CD4-positive, alpha-beta T cell treated with Interleukin-12 subunit alpha and Interleukin-12 subunit beta, for 1 hour (primary cell): ENCODE results near the gene VSTM2L.
"Not testable (repeated sequence)": the region's sequence is repeated elsewhere in the genome, so short reads cannot be mapped to it uniquely, and the experiment has no call there.

Experiments
- DNase-seq: peaks from one replicate; pipeline ENCODE4 v3.0.0-alpha.2; 2020

Gene VSTM2L

DNA sequence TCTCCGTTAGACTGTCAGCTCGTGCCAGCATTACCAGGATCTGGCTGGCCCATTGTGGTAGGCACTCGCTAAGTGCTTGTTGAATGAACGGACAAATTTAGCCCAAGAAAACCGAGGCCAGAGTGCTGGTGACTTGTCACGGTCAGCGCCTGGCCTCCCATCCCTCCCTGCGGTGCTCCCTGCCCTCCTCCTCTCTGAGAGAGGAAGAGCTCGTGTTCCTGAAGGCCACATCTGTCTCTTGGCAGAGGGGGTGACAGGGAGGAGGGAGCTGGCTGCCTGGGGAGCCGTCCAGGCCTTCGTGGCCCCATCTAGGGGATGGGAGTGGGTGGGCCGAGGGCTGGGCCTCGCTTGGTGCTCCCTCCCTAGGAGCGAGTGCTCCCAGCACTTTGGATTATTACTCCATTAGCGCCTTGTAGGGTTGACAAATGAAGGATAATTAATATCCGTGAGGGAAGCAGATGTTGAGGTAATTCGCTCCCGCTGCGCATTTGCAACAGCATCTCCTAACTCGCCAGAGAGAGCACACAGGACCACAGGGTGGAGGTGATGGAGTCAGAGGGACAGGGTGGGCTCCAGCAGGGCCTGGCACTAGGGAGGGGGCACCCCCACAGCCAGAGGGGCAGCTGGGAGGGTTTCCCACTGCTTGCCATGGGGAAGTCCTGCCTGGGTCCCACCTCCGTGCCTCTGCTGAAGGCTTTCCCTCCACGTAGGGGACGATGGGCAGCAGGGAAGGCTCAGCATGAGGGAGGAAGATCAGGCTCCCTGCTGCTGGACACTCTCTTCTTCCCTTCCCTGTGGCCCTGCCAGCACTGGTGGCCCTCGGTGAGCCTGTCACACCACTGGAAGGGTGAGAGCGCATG is 37.0 kb downstream of the VSTM2L start:
- no peak for DNase-seq

DNA sequence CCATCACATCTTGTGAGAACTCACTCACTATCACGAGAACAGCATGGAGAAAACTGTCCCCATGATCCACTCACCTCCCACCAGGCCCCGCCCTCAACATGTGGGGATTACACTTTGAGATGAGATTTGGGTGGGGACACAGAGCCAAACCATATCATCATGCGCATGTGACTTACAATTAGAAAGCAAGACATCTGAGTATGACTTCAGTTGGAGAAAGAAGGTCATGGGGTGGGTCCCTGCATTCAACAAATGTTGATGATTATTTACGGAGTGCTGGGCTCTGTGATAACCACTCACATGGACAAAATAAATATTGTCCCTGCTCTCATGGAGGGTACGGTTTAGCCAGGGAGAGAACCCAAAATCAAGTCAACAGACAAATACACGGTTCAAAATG is 37.9 kb downstream of the VSTM2L start:
- DNase-seq, result no peak

DNA sequence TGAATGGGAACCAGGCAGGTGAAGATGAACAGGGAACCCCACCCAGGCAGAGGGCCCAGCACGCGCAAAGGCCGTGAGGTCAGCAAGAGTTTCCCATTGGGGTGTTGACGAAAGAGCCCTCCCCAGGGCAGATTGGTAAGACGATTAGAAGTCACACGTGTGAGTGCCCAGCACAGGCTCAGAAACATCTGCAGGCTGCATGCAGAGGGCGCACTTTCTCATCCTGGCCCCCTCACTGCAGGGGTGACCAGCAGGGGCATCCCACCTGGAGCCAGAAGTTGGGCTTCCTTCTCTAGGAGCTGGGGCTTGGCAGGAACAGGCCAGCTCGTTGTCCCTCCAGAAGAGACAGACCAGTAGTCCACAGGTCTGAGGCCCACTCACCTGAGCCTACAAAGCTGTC is 38.4 kb downstream of the VSTM2L start:
- DNase-seq, result no peak

DNA sequence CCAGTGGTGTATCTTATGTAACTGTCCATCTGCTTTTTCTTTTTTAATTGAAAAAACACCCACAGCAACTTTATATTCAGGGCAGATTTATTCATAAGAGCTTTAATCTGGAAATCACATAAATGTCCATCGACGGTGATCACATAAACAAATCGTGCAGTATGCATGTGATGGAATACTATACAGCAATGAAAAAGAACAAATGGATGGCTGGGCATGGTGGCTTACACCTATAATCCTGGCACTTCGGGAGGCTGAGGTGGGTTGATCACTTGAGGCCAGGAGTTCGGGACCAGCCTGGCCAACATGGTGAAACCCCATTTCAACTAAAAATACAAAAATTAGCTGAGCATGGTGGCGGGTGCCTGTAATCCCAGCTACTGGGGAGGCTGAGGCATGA is 39.1 kb downstream of the VSTM2L start:
- DNase-seq, result no peak

DNA sequence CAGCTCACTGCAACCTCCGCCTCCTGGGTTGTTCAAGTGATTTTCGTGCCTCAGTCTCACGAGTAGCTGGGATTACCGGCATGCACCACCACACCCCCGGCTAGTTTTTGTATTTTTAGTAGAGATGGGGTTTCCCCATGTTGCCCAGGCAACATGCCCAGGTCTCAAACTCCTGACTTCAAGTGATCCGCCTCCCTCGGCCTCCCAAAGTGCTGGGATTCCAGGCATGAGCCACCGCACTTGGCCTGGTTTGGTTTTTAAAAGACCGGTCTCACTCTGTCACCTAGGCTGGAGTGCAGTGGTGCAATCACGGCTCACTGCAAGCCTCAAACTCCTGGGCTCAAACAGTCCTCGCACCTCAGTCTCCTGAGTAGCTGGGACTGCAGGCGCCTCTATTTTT is 40.1 kb downstream of the VSTM2L start:
- no peak for DNase-seq

DNA sequence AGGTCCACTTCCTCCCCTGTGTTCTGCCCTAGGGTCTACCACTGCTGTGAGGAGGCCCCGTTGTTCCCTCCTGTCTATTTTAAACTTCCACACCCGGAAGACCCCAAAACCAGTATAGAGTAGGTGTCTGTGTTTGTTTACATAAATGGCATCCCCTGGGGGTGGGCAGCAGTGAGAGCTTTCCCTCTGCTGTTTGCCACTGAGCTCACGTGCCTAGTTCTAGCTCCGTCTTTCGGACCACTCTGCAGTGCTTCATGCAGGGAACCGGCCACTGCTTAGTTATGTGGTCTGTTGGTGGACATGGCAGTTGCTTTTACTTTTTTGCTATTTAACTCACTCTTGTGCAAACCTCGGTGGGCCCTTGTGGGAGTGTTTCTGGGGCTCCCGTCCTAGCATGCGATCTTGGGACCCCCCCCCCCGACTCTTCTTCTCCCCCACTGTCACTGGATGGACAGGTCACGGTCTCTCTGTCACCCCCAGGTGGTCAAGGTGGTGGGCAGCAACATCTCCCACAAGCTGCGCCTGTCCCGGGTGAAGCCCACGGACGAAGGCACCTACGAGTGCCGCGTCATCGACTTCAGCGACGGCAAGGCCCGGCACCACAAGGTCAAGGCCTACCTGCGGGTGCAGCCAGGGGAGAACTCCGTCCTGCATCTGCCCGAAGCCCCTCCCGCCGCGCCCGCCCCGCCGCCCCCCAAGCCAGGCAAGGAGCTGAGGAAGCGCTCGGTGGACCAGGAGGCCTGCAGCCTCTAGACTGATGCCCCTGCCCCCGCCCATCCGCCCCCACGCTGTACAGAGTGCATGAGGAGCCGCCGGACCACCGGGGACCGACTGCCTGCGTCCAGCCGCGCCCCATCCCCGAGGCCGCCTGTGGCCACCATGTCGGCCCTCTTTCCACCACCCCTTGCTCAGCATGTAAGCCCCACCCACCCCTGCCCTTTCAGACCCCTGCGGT is 40.9 kb downstream of the VSTM2L start:
- no peak for DNase-seq

DNA sequence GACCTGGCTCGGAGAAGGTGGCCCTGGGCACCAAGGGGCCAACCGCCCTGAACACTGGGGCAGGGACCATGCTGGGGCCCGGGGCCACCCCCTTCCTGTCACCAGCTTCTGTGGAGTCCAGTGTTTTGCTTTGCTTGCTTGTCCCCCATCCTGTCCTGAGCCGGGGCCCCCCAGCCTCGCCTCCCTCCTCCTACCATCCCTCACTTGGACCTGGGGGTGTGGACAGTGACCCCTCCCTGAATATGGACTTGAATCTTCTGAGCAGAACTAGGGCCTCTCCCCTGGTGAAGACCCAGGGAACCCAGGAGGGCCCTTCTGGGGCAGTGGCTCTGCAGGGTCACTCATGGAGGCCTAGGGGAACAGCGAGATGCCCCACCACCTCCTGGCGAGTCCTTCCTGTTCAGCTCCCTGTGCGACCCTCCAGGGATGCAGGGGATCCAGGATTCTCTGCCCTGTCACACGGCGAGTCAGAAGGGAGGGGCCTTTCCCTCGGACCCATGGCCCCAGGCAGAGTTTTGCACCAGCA is 41.6 kb downstream of the VSTM2L start:
- DNase-seq, result no peak

DNA sequence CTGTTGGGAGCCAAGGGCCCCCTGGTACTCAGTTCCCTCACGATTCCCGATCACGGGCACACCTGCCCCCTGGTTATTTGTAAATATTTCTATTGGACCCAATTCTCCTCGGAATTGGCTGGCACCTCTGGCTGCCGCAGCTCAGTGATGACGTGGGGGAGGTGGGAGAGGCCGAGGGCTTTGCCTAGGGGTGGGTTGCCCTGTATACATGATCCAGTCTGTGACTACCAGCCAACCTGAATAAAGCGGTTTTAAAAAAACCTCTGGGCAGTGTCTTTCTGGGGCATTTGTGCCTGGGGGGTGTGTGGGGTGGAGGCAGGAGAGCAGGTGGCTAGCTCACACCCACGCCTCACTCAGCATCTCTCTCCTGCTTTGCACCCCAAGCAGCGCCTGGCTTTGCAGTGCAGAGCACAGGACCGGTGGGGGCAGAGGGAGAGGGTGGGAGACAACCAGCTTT is 42.2 kb downstream of the VSTM2L start:
- DNase-seq, result no peak

DNA sequence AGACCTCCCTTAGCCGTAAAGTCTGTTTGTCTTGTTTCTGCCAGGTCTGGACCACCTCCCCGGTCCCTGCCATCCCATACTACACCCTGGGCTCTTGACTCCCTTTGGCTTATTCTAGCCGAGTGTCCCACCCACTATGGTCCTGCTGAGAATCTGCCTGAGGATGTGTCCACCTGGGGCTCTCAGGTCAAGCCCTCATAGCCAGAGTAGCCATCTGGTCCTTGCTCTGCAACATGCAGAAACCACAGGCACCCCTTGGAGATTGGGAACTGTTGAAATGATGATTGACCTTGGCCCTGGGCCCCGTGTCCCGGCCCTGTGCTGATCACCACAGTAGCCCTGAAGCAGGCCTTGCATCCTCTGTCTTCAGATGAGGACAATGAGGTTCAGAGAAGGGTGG is 44.0 kb downstream of the VSTM2L start:
- DNase-seq, result no peak

DNA sequence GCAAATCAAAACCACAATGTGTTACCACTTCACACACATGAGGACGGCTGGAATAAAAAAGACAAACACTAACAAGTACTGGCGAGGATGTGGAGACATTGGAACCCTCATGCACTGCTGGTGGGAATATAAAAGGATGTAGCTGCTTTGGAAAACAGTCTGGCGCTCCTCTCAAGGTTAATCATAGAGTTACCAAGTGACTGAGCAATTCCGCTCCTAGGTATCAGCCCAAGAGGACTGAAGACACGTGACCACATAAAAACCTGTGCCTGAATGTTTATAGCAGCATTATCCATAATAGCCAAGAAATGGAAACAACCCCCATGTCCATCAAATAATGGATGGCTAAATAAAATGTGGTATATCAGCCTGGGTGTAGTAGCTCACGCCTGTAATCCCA is 45.0 kb downstream of the VSTM2L start:
- DNase-seq, result no peak

DNA sequence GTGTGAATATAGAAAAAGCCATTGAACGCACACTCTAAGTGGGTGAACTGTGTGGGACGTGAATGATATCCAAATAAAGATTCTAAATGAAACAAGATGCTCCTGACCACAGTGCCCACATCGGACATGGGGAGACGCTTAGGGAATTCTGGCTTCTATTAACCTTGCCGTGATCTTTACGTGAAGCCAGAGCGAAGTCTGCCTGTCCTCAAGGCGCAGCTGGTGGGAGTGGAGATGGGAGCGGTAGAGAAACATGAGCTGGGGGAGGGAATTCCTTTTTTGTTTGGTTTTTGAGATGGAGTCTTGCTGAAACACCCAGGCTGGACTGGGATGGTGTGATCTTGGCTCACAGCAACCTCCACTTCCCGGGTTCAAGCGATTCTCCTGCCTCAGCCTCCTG is 46.0 kb downstream of the VSTM2L start:
- DNase-seq, result no peak

DNA sequence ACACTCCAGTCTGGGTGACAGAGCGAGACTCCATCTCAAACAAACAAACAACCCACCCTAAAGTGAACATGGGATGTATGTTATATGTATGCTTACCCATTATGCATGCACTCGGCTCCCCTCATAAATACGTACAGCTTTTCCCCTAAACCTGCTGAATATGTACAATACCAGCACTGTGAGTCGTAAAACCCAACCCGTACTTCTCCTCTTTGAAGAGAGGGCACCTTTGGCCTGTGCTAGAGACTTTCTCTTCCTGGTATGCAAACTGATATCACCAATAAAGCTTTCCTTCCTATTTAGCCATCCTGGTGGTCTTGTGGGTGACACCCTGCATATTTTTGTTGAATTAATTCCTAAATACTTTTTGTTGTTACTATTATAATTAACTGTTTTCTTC is 51.3 kb downstream of the VSTM2L start:
- DNase-seq, result no peak

DNA sequence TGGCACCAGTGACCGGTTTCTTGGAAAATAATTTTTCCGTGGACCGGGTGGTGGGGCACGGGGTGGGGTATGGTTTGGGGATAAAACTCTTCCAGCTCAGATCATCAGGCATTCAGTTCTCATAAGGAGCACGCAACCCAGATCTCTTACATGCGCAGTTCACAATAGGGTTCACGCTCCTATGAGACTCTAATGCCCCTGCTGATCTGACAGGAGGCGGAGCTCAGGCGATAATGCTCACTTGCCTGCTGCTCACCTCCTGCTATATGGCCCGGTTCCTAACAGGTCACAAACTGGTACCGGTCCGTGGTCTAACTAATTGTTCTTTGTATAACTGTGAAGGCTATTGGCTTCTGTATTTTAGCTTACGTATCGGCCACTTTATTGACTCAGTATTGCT is 51.7 kb downstream of the VSTM2L start:
- DNase-seq, result no peak

DNA sequence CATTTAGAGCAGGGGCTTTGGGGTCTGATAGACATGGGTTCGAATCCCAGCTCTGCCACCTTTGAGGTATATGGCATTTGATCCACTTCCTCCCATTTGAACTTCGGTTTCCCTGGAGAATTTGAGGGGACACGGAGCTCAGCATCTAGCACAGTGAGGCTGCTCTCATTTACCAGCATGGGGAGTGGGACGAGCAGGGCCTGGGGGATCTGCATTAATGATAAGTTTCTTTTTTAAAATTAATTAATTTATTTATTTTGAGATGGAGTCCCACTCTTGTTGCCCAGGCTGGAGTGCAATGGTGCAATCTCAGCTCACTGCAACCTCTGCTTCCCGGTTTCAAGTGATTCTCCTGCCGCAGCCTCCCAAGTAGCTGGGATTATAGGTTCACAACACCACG is 52.6 kb downstream of the VSTM2L start:
- DNase-seq, result no peak

DNA sequence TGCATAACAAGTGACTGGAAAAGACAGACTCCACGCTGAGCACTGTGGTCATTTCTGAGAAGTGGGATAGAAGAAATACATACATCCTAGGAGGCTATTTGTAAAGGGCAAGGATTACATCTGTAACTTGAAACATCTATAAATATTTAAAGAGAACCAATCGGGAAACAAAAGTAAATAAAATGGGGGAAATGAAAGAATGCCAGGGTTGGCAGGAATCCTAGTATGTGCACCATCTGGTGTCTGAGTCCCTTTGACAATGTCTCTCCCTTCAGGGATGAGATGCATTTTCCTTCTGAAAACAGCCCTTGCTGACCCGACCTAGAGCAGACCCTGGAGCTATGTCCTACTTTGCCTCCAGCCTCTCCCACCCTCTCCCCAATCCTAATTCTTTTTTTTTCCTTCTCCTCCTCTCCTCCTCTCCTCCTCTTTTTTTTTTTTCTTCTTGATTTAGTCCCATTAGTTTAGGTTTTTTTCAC is 53.2 kb downstream of the VSTM2L start:
- no peak for DNase-seq

DNA sequence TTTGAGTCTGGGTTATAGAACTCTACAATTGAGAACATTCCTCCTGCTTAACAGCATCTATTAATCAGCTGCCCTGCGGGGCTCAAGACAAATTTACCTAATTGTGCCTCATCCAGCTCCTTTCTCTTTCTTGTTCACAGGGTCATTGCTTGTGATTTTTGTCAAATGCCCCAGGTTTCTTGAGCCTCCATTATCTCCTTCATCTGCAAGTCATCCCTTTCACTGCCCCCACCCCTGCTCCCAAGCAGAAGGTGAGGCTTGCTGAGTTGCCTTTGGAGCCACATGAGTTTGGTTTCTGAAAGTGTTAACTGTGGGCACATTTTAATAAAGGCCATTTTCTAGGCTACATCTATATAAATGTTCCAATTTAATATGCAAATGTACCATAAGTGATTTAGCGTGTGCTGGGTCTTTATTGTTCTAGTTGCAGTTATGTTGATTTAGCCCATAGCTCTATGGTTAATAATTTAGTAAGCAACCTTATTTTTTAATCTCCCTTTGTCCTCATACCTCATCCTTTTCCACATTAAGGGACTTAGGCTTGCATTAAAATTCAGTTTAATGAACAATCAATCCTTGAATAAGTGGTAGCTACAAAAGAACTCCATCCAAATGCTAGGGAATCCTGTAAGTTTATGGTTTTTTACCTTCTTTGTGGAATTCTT is 56.1 kb downstream of the VSTM2L start:
- no peak for DNase-seq

DNA sequence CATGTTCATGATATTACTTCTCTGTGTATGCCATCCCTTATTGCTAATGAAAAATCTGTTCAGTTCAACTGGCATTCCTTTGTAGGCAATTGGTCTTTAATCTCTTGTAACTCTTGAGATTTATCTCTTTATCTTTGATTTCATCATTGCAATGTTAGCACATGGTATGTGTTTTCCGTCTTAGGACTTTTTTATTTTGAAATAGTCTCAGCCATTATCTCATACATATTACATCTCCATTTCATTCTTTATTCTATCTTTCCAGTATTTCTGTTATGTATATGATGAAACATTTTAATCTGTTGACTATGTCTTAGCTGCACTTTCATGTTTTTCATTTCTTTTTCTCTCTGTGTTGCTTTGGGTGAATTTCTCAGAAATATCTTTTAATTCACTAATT is 58.1 kb downstream of the VSTM2L start:
- DNase-seq, result no peak

DNA sequence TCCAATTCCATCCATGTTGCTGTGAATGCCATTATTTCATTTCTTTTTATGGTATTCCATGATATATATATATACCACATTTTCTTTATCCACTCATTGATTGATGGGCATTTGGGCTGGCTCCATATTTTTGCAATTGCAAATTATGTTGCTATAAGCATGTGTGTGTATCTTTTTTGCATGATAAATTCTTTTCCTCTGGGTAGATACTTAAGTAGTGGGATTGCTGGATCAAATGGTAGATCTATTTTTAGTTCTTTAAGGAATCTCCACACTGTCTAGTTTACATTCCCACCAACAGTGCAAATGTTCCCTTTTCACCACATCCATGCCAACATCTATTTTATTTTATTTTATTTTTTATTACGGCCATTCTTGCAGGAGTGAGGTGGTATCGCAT is 60.6 kb downstream of the VSTM2L start:
- DNase-seq, result not testable (repeated sequence)

DNA sequence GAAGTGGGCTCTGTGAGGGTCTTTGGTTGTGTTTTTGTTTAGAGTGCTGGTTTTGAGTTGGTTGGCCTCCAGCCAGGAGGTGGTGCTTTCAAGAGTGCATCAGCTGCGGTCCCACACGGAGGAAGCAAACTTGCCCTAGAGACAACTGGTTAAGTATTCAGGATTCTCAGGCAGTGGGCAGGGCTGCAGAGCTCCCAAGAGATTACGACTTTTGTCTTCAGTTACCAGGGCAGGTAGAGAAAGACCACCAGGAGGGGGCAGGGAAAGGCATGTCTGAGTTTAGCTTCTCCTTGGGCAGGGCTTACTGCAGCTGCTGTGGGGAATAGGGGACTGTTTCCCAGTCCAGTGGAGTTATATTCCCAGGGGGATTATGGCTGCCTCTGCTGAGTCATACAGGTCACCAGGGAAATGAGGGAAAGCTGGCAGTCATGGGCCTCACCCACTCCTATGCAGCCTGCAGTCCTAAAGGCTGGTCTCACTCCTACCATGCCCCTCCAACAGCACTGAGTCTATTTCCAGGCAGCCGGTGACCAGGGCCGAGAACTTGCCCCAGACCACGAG is 66.0 kb downstream of the VSTM2L start:
- no peak for DNase-seq

DNA sequence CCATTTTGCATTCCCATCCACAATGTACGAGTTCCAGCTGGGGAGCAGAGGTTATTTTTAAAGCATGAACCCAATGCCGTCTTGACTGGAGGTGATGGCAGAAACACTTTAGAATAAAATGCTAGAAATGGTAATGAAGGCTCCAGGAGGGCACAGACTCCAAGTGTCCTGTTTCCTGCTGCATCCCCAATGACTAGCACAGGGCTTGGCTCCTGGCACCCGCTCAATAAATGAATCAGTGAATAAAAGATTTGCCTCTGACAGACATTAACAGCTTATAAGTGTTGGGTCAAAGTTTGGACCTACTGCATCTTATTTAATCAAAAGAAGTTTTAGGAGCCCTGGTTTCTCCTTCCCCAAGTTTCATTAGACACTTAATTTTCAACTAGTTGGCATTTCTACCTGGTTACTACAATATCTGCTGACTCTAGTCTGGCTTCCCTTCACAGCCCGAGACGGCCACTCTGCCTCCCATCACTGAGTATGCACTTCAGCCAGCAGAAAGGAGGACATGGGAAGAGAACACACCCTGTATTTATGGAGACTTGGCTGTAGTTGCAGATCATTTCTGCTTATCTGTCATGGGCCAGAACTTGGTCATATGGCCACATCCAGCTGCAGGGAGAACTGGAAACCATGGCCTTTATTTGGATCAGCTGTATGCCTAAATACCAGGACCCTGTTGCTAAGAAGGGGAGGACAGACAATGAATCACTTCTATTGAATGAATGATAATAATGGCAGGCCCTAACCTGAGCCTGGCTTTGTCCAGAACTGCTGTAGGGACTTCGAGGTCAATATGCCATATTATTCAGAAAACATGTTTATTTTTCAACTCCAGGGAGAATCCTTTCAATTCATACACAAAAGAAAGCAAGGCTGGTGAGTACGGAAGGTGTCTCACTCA is 67.3 kb downstream of the VSTM2L start:
- DNase-seq, result no peak

DNA sequence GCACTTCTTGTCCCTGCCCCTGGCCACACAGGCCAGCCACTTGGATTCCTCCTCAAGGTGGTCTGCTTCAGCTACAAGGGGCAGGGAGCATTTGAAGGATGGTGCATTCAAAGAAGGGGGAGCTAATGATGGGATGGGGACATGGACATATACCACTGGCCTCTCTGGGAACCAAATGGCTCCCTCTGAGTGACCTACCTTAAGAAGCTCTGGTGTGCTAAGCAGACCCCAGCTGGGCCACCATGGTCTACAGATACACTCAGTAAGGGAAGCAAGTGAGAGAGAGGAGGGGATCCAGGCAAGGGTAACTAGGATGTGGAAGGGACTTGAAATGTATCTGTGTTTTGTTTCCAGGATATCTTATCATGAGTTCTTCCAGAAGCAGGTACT is 67.9 kb downstream of the VSTM2L start:
- DNase-seq, result no peak
